ENCODE results near the gene NCAPG.

DNA sequence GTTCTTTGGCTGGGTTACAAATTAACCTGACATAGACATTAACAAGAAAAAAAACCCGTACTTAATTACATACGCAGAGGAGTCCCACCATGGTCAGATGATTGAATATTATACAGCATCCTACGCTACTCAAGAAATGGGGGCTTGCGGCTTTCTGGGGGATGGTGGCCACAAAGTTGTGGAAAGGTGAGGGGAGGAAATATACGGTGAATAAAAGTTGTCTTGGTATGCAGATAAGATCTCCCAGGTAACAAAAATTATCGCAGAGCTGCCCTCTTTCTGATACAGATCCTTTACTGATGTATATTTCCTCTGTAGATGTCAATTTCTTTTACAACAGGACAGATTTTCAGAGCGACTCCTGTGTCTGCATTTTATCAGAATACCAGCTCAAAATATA is 1.1 kb upstream of the NCAPG start:
- TF ChIP-seq POLR2A (IDR thresholded peaks at IDR 0.05) (no peak), POLR2AphosphoS5 (IDR thresholded peaks at IDR 0.05) (no peak), EP300 (IDR thresholded peaks at IDR 0.05) (no peak)
- TF ChIP-seq, protein P1, sequence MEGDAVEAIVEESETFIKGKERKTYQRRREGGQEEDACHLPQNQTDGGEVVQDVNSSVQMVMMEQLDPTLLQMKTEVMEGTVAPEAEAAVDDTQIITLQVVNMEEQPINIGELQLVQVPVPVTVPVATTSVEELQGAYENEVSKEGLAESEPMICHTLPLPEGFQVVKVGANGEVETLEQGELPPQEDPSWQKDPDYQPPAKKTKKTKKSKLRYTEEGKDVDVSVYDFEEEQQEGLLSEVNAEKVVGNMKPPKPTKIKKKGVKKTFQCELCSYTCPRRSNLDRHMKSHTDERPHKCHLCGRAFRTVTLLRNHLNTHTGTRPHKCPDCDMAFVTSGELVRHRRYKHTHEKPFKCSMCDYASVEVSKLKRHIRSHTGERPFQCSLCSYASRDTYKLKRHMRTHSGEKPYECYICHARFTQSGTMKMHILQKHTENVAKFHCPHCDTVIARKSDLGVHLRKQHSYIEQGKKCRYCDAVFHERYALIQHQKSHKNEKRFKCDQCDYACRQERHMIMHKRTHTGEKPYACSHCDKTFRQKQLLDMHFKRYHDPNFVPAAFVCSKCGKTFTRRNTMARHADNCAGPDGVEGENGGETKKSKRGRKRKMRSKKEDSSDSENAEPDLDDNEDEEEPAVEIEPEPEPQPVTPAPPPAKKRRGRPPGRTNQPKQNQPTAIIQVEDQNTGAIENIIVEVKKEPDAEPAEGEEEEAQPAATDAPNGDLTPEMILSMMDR (IDR thresholded peaks at IDR 0.05), result no peak

Data from upper lobe of left lung (tissue), 4 donors.